IPS DF 4.7 (cell line): ENCODE measurements around the gene ITGB5.

ENCODE experiments used
- DNase-seq: peaks from one replicate; pipeline ENCODE4 v3.0.0-alpha.2; 2013; ENCODE audit warnings: low spot score; ENCODE audit errors: extremely low read depth

Gene ITGB5

DNA sequence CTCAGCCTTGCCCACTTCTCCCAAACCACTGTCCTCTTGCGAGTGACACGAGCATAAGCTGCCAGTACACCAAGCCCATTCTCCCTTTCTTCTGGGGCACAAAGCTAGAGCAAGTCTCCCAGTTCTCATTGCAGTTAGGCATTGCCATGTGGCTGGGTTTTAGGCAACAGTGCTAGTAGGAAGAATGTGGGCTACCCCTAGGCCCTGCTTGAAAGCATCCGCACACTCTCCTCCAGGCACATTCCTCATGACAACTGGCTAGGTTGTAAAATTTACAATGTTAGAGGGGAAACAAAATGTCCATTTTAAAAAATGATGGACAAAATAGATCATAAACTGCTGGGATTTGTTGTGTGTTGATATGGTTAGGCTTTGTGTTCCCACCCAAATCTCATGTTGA is 19.7 kb downstream of the ITGB5 start:
- no peak for DNase-seq

DNA sequence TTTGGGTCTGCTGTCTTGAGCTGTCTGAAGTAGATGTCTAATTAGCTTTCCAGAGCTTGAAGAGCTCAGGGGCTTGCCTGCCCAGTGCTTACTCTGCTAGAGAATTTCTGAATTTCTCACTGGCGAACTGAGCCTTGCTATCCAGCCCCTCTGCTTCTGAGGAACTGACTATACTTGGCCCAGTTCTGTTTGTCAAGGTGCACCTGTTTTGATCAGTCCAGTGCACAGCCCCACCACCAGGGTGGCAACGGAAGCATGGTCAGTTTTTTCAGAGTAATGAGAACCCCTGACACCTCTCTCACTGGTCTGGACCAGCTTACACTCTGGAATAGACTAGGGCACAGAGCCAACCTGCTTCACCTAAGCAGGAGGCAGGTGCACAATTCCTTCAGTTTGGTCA is 25.2 kb downstream of the ITGB5 start:
- DNase-seq = no peak

DNA sequence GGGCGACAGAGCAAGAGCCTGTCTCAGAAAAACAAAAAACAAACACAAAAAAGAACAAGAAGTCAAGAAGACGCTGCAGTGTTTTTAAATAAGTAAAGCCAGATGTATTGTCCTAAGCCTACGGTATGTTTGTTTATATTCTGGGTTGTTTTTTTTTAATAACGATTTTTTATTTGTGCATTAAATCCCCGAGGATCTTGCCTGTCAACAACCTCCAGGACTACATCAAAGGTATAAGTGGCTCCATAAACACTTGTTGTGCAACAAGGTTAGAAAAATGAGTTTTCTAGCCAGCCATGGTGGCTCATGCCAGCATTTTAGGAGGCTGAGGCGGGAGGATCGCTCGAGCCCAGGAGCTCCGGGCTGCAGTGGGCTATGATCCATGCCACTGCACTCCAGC is 26.1 kb downstream of the ITGB5 start:
- no peak for DNase-seq

DNA sequence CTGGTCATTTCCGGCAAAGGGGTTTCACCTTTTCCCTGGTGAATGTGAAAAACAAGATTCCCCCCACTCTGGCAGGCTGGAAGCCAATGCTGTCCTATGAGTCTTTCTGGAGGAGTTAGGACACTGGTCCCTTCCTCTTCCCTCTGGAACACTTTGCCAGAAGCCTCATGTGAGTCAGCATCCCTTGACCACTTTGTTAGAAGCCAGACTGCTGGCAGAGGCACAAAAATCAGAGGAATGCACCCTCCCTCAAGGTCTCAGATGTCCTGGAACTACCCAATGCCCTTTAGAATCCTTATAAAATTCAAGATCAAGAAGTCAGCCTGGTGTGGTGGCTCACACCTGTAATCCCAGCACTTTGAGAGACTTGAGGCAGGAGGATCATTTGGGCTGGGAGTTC is 26.6 kb downstream of the ITGB5 start:
- DNase-seq = no peak

DNA sequence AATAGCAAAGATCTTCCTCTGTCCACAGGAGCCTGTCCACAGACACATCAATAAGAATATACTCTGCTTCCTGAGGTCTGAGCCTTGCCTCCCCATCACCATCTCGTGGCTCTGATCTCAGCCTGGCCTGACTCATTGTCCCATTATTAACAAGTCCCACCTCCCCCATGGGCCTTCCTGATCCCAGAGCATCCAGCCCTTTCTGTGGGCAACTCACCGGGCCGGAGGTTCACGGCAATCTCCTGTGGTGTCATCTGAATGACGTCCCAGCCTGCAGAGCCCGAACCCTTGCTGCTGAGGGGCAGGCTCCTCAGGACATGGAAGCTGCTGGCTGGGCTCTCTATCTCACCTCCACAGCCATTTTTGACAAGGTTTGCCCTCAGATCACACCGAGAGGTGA is 28.1 kb downstream of the ITGB5 start:
- no peak for DNase-seq

DNA sequence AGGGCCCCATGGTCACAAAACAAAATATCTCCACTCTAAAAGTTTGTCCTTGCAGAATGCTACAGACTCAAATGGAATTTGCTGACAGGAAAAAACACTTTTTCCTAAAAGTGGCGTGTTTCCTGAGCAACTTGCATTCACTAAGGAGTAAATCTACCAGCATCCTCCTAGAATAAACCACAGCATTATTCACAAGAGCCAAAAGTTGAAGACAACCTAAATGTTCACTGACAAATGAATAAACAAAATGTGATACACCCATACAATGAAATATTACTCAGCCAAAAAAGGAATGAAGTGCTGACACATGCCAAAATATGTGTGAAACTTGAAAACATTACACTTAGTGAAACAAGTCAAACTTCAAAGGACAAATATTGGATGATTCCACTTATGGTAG is 28.9 kb downstream of the ITGB5 start:
- no peak for DNase-seq

DNA sequence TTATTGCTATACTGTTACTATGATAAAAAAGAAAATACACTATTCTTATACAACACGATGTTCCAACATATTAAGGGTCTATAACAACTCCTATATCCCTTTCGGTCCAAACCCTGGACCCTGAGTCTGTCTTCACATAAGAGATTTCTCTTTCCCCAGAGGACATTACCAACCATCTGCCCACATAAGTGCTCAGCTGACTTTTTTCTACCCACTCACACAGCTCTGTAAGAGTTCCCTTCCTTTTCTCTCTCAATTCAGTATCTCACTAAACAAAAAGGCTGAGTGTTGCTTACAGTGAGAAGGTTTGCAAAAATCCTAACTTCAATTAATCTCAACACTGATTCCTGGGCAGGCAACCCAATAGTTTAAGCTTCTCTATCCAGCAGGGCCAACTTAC is 30.5 kb downstream of the ITGB5 start:
- DNase-seq = no peak

DNA sequence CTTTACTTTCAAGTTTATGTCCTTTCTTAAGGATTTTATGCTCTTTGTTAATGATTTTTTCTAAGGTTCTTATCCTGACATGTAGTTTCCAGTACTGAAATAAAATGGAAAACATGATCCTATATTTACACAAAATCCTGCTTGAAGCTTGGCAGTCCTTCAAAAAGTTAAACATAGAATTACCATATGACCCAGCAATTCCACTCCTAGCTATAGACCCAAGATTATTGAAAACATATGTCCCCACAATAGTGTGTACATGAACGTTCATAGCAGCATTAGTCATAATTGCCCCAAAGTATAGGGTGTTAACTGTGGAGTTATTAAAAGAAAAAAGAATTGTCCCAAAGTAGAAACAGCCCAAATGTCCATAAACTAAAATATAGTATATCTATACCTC is 33.2 kb downstream of the ITGB5 start:
- no peak for DNase-seq

DNA sequence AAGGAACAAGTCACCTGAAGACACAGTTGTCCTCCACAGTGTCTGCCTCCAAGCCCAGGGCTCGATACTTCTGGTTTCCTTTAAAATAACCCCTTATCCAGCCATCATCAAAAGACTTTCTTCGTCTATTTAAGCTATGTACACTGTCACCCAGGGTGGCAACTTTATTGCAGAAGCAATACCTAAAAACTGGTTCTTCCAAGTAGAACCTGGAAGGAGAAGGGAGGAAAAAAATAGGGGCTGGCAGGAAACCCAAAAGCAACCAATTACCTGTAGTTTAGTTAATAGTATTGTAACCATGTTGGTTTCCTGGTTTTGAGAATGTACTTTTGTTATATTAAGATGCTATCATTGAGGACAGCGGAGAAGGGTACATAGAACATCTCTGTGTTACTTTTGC is 33.7 kb downstream of the ITGB5 start:
- DNase-seq = no peak

DNA sequence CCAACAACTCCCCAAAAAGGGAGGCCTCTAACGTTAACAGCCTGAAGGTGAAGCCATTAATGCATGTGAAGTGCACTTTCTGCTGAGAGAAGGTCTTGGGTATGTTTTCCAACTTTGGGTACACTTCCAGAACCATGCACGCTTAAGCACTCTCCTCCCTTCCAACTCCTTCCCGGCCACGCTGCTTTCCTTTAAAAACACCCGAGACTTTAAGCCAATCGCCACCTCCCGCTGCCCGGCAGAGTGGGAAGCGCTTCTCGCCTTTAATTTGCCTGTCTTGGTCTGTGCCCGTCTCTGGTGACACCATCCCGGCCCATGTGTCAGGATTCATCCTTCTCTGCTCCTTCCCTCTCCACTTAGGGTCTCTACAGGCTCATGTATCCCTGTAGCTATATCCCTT is 35.3 kb downstream of the ITGB5 start:
- DNase-seq = no peak

DNA sequence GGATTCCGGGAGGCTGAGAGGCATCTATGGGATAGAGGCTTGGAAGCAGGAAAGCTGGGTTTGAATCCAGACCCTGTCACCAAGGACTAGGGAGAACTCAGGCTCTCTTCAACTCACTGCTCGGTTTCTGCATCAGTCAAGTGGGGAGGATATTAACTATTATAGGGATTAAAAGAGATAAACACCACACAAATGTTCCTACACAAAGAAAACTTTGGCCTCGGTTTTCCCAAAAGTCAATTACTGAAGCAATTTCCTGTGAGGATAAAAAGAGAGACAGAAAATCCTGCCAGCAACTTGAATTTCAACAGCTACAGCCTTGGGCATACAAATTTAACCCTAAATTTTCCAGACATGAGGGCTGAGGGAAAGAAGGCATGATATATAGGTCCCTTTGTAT is 36.0 kb downstream of the ITGB5 start:
- DNase-seq = no peak

DNA sequence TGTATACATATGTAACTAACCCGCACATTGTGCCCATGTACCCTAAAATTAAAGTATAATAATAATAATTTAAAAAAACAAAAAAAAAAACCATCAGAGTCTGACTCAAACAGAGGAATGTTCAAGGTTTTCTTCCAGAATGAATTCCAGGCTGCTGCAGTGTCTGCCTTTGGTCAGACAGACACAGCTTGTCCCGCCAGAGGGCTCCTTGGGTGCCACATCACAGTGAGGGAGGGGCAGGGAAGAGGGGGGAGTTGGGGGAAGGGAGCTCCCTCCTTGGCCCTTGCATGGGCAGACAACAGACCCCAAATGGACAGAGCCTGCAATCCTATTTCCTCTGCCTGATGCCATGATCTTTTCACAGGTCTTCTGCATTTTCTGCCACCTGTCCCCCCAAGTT is 36.5 kb downstream of the ITGB5 start:
- DNase-seq = no peak

DNA sequence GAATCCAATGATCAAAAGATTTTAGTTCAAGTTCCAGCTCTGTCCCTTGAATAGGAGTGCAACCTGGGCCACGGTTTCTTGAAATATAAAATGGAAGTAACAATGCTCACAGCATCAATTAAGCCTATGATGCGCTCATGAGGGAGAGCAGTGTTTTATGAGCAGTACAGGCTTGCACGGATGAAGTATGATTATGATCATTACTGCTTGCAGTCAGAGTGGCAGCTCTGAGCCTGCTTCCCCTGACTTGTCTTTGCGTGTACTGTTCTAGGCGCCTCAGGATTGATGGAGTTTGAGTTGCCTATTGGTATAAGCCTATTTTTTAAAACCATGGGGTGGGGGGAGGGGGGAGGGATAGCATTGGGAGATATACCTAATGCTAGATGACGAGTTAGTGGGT is 37.0 kb downstream of the ITGB5 start:
- DNase-seq = no peak

DNA sequence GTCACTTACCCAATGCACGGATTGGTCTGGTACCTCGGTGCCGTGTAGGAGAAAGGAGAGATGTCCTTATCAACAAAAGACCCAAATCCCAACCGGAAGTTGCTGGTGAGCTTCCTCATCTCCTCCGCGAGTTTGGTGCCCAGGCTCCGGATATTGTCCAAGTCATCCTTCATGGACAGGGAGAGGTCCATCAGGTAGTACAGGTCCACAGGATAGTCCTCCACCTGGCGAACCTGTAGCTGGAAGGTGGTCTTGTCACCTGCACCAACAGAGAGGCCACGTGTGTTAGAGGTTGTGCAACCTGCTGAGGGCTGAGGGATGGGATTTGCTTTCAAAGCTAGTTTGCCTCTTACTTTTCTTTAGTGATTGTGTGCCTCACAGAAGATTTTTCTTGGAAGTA is 38.9 kb downstream of the ITGB5 start:
- DNase-seq = no peak

DNA sequence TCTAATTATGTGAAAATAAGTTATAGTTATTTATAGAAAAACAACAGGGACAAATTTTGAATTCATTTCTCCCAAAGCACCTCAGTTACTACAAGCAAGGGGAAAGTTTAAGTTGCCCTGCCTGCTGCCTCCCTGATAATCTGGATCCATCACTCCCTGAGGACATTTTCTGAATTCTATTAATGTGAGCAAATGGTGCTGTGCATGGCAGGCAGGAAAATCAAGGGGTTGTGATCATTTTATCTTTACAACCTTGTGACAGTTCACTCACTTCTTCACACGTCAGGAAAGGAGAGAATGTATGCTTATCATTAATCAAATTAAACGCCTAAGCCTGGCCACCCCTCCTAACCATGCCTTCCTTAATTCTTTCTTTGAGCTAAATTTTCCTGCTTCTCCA is 39.3 kb downstream of the ITGB5 start:
- no peak for DNase-seq

DNA sequence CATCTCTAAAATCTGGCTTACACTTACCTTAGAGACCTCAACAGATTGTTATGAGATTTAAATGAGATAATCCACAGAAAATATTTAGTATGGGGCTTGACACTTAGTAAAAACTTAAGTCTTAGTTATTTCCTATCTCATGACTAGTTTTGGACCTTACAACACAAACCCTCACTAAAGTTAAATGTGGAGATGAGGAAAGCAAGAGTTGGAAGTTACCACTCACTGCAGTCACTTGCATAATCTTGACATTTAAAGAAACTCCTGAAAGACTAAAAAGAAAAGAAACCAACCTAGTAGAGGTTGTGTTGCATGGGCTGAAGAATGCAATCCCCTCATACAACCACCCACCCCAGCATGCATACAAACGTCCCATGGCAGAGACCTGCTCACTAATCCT is 40.1 kb downstream of the ITGB5 start:
- DNase-seq = no peak

DNA sequence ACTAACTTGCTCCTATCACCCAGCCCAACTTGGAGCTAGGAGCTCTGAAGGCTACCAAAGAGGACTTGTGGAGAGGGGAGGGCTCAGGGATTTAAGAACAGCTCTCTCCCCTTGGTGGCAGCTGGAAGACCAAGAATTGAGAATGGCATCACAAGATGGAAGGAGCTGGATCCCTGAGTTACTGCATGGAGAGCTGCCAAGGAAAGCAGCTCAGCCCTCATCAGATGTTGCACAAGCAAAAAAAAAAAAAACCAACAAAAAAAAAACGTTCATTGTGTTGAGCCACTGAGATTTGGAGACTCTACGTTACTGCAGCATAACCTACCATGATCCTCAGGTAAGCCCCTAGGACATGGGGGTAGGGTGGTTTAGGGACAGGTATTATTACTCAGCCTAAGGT is 41.0 kb downstream of the ITGB5 start:
- DNase-seq = no peak

DNA sequence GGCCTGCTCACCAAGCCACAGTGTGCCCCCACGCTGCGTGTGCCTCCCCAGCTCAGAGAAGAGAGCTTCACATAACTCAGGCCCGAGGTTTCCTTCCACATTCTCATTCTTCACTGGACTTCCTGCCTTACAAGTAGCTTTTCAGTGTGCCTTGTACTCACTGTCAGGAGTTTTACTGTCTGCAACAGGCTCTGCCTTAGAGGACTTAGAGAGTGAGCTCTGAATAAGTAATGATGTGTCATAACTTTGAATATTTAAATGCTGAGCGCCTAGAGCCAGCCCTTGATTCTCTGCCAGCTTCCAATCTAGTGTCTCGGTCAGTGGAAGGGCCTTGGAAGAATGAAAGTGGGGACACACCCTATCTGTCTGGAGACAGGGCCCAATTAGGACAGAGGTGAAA is 41.8 kb downstream of the ITGB5 start:
- no peak for DNase-seq

DNA sequence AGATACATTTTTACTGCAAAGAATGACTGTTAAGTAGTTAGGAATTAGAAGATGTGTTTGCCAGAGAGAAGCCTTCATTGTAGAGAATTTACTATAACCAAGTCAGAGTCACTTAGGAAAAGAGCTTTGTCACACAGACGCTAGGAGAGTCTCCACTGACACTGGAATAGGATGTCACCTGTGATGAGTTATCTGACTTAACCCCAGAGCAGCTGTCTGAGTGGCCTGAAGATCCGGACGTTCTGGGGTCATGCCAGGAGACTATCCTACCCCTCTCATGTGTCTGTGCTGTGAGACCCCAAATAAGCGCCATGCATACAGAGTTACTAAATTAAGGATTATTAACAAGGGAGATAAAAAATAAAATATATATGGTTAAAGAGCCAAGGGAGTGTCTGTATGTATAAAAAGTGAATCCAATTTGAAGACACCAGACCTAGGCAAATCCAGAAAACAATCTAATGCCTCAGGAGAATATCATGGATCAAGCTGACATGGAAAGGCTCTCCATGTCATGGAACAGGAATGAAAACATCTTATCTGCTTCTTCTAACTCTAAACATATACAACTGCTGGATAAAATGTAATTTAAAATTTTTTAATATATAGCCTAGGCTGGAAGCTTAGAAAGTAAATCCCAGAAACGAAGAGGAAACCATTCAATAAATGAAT is 43.5 kb downstream of the ITGB5 start:
- DNase-seq = no peak

DNA sequence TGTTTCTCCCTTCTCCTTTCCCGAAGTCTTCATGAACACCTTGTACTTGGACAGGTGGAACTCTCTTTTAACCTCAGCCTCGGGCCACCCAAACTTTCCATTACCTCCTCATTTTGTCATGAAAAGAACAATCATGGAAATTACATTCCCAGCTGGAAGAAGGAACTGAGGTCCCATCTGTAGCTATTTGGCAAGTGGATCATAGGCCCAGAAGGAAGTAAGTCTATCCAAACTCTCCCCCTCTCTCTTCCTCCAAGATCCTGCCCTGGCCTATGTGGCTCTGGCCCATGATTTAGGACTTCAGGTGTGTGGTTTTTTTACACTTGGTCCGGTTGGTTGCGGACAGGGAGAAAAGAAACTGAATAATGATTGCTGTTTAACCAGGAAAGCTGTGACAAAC is 44.1 kb downstream of the ITGB5 start:
- no peak for DNase-seq

DNA sequence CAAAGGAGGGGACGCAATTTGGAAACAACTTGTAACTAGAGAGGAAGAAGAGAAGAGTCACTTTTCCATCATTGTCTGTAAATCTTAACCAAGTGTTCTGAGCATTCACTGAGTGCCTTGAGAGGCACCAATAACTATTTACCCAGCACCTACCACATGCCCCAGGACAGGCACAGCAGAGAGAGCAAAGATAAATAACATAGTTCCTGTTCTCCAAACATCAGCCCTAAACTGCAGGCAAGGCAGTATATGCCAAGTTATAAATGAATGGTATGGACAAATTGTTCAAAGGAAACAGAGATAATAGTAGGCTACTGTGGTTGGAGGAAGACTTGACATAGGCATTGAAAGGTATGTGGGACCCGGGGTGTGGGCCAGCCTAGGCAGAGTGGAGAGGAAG is 45.6 kb downstream of the ITGB5 start:
- no peak for DNase-seq

DNA sequence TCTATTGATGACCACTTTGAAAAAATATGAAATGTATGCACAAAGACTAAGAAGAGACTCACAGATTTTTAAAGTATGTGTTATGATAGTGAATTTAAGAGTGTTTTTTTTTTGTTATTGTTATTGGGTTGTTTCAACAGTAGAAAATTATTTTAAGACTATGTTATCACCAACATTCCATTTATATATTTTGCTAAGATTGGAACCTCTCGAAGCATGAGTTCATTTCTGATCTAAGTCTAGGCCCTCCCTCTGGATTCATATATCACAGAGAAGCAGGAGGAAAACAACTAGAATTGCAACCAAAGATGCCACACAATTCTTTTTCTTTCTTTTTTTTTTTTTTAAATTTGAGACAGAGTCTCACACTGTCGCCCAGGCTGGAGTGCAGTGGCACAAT is 46.8 kb downstream of the ITGB5 start:
- DNase-seq = no peak

DNA sequence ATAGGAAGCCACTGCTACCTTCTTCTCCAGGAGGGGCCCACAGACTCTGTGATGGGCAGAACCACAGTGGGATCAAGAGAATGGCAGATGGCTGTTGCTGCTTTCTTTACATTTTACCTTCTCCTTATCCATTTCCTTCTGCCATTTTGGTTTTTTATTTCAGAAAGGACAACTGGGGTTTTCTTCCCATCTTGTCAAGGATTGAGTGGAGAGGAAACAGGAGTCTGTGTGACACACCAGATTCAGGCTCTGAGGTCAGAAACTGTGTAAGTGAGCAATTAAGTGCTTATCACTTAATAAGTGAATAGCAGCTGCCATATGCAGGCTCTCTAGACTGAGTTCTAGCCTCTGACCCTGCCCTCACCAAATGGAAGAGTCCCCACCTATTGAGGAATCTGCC is 47.3 kb downstream of the ITGB5 start:
- DNase-seq = no peak

DNA sequence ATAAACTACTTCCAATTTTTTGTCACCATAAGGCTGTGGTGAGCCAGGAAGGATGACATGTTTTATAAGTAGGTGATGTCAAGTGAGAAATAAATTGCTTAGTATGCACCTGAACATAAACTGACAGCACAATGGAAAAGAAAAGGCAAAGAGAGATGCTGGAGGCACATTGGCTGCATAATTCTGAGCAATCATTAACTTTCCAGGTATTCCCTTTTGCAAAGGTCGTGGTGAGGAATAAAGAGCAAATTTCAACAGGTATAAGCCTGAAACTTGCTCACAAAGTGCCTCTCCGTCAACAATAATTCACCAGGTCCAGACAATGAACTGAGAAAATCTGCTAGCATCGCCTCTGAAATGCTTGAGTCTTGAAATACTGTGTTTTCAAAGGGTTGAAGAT is 48.2 kb downstream of the ITGB5 start:
- DNase-seq = no peak
